Dermis microvascular lymphatic vessel endothelial cell (primary cell): ENCODE results near the gene CCNE1. TPM values are rescaled to one million over a fixed set of nuclear protein-coding genes. Genes with fewer than 3 reads are reported as not detected.
"Not testable (repeated sequence)": the region's sequence is repeated elsewhere in the genome, so short reads cannot be mapped to it uniquely, and the experiment has no call there.

Source experiments
- DNase-seq, 2 donors: peaks; one replicate each; pipeline versions ENCODE4 v3.0.0 to v3.0.0-alpha.2; 2010; ENCODE audit warnings: low read depth in 2 of 2
- total RNA-seq: library from RNA; depleted of rRNA; stranded (reverse); fragments of >200 nt; gene quantifications from 2 replicates; pipeline ENCODE4 v1.2.1, GENCODE V29; 2014

CCNE1 gene
- total RNA-seq, 1 donor from 2014 or later: 4.0 TPM

DNA sequence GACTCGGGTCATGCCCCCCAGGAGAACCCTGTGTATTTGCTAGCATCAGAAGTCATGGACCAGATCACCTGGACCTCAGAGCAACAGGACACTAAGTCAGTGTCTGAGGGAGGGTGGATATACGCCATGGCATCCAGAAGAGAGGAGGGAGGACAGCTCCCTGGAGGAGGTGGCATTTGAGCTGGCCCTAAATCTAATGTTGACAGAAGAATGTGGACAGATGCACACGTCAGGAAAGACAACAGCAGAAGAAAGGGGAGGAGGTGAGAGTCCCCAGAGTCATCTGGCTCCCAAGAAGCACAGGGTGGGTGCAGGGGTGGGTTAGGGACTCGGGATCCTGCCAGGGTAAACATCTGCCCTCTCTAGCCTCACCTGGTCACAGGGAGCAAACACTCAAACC, 24.5 kb upstream of the CCNE1 start:
- DNase-seq: no peak

DNA sequence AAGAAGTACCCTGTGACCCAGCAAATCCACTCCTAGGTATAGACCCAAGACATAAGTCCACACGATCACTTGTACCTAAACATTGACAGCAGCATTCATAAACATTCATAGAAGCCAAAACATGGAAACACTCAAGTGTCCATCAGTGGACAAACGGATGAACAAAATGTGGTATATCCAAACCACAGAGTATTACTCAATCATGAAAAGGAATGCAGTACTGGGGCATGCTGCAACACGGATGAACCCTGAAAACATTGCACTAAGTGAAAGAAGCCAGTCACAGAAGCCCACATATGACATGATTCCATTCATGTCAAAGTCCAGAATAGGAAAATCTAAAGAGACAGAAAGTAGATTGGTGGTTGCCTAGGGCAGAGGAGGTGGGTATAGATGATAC, 22.8 kb upstream of the CCNE1 start:
- no peak for DNase-seq

- DNase-seq: no peak
Measured at GRCh38 chr19:29793116-29793727, 18.6 kb upstream of the CCNE1 start.

- DNase-seq: not testable (repeated sequence)
Measured at GRCh38 chr19:29794490-29794889, 17.3 kb upstream of the CCNE1 start.

- no peak for DNase-seq
Measured at GRCh38 chr19:29795461-29796172, 16.2 kb upstream of the CCNE1 start.

DNA sequence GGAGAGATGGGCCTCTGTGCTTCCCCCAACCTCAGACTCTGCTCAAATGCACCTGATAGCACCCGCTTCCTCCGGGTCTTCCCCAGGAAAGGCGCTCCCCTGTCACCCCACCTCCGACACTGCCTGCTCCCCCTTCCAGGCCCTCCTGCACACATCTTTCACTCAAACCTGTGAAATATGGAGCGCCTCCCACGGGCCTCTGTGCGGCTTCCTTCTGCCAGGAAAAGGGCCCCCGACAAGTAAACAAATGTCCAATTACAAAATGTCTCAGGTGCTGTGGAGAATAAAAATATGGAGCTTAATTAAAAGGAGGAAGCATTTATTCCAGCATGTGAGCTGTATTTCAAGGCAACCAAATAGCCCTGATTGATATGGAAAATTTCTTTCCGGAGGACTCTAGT, 15.6 kb upstream of the CCNE1 start:
- DNase-seq: no peak

DNA sequence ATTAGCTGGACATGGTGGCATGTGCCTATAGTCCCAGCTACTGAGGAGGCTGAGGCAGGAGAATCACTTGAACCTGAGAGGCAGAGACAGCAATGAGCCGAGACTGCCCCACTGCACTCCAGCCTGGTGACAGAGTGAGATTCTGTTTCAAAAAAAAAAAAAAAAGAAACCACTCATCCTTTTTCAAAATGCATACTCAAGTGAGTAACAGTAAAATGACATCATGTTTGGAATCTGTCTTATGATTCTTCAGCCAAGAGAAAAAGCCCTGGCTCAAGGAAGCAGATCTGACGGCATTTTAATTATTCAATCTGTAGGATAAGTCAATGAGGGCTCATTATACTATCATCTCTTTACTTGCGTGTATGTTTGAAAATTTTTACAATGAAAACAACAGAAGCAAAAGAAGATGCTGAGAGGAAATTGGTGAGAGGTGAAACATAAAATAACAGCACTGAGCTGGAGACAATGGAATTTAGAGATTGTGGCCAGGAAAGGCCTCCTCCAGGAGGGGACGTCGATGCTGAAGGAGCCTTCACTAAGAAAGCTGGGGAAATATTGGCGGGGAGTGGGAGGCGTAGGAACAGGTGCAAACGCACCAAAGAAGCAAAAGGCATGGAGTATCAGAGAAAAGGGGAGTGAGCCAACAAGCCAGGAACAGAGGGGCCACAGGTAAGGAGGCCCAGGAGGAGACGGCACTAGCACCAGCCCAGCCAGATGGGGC, 12.9 kb upstream of the CCNE1 start:
- DNase-seq: no peak

DNA sequence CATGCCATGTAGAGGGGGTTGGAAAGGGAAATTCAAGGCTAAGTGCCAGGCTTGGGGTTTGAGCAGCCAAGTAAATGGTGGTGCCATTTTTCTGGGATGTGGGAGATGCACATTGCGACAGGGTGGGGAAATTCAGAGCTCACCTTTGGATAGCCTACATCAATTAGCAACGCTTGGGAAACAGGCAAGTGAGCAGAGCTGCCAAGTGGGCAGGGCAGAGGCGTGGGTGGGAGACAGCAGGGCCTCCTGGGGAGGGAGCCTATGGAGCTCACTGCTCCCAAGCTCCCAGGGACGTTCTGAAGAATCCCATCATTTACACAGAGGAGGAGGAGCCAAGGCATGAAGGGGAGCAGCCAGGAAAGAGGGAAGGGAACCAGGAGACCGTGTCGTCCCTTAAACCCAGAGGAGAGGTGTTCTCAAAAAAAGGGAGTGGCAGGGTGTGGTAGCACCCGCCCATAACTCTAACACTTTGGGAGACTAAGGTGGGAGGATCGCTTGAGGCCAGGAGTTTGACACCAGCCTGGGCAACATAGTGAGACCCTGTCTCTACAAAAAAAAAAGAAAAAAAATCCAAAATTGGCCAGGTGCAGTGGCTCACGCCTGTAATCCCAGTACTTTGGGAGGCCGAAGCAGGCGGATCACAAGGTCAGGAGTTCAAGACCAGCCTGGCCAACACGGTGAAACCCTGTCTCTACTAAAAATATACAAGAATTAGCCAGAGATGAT, 11.5 kb upstream of the CCNE1 start:
- DNase-seq: no peak

DNA sequence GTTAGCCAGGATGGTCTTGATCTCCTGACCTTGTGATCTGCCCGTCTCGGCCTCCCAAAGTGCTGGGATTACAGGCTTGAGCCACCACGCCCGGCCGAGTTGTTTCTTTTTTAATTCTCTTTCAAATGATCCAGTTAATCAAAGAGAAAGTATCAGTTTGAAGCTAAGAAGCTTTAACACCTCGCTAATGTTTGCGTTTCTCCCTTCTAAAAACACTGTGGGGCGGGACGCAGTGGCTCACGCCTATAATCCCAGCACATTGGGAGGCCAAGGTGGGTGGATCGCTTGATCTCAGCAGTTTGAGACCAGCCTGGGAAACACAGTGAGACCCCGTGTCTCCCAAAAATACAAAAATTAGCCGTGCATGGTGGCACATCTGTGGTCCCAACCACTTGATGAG, 7.8 kb upstream of the CCNE1 start:
- not testable (repeated sequence) for DNase-seq

DNA sequence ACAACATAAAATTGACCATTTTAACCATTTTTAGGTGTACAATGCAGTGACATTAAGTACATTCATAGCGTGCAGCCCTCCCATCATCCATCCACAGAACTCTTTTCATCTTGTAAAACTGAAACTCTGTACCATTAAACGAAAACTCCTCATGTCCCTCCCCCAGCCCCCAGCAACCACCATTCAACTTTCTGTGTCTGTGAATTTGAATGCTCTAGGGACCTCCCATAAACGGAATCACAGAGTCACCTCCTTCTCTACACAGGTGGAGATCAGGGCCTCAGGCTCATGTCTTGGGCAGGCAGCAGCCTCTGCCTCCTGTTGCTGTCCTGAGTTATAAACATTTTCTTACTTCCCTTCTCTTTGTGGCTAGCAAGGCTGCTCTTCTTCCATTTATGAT, 7.3 kb upstream of the CCNE1 start:
- DNase-seq: no peak

DNA sequence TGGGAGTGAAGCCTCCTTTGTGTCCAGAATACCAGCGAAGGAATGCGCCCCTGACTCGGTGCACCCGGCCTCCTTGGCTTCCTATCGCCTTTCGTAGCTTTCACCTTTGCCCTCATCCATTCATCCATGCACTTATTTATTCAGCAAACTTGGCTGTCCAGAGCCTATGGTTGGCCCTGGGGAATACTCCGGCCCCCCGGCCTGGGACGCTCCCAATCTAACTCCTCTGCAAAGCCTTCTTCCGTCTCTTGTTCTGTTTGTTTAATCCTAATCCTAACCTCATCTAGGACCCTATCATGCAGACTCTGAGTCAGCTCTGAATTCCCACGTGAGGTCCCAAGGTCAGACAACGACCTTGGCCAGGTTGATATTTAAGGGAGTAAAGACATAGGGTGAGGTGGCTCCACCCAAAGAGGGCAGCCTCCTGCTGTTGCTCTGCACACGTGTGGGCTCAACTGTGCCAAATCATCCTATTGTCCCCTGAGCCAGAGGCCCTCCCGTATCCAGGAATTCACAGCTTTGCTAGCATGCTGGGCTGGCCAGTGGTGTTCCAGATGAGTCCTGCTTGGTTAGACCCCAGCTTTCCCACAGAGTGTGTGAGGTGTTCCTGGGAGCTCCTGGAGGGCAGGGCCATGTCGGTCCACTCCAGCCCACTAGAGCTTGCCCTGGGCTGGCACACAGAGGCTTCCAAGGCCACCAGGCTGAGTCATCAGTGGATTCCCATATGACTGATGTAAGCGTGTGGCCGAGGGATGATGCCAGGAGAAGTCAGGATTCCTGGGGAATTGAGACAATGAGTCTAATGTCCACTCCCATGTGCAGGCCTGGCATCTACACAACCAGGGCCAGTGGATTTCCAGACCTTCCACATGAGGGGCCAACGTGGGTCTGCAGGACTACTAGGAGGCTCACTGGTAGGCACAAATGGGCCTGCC, 6.5 kb upstream of the CCNE1 start:
- DNase-seq: no peak

GRCh38 chr19:29806098-29806866, 5.5 kb upstream of the CCNE1 start:
- DNase-seq: no peak

DNA sequence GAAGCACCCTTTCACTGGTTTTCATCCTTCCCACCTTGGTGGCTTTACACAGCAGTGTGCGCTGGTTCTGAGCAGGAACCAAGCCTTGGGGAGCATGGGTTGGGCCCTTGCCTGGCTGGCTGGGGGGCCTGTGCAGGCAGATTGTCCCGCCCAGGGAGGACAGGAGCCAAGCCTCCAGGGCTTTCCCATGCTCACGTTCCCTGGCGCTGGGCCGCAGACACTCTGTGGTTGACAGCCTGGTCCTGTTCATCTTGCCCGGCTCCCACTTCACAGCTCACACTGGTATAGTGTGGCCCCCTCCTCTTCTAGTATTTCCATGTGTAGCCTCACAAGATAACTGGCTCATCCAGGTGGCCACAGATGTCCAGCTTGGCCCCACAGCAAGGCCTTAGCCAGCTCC, 4.6 kb upstream of the CCNE1 start:
- no peak for DNase-seq

- no peak for DNase-seq
Measured at GRCh38 chr19:29807870-29808405, 3.9 kb upstream of the CCNE1 start.

DNA sequence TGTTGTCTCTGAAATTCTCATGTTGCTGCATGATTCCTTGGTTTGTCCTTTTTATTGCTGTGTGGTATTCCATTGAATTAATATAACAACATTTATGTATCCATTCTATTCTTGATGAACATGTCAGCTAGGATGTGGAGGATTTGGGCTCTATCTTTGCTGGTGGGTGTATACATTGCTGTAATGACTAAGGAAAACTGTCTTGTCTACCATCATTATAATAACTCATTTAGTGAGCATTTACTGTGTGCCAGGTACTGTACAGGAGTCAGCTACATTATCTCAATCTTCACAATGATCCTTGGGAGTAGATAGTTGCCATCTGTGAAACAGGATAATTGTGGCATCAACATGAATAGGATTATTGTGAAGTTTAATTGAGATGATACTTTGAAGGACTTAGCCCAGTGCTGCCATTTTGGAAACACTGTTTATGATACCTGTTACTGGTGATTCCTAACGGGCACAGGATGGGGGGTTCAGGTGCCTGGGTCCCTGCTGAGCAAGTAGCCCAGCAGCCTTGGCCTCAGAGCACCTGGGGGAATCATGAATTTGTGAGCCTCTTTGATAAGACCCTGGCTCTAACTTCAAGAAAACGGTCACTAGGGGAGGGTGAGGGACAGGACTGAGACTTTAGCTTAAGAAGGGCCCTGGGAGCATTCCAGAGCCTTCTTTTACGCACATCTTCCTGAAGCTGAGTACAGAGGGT, 1.8 kb upstream of the CCNE1 start:
- DNase-seq: no peak

DNA sequence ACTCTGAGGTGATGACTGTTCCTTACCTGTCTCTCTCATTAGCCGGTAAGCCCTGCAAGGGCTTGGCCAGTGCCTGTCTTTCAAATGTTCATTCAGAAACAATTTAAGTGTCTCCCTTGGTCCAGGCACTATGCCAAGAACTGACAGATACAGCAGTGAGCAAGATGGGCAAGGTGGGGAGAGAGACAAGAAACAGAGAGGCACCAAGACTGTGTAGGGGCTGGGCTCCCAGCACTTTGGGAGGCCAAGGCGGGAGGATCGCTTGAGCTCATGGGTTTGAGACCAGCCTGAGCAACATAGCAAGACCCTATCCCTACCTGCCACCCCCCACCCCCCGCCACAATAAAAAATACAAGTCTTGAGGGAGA, 1.3 kb upstream of the CCNE1 start:
- DNase-seq: no peak

DNA sequence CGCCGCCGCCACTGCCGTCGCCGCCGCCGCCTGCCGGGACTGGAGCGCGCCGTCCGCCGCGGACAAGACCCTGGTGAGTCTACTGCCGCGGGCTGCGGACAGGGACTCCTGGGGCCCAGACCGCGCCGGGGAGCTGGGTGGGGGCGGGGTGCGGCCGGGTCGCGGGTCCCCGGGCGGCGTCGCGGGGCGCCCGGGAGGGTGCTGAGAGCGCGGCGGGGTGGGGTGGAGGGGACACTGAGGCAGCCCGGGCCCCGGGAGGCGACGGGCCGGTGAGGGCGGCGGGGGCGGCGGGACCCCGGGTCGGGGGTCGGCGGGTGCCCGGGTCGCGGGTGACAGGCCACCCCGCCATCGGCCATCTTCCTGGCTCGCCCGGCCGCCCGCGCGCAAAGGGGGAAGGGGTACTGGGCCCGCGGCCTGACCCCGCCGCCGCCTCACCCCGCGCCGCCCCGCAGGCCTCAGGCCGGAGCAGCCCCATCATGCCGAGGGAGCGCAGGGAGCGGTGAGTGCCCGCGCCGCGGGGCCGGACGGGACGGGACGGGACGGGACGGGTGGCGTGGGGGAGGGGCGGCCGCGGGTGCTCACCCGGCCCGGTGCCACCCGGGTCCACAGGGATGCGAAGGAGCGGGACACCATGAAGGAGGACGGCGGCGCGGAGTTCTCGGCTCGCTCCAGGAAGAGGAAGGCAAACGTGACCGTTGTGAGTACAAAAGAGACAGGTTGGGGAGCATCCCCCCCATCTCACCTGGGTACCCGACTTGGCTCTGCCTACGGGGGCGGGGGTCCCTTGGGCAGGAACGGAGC, 489 bp downstream of the CCNE1 start:
- DNase-seq: no peak

- DNase-seq: no peak
Measured at GRCh38 chr19:29812881-29813275, 1.1 kb downstream of the CCNE1 start.

- DNase-seq: no peak
Measured at GRCh38 chr19:29813642-29814041, 1.9 kb downstream of the CCNE1 start.
